ENCODE measurements around the gene RPS27. TPM values are rescaled to one million over a fixed set of nuclear protein-coding genes. Genes with fewer than 3 reads are reported as not detected.

RPS27 gene
- total and polyA plus RNA-seq, 2 of the 13 experiments (the other 11 are each of a cell fraction or from before 2014, with no cell fraction given): 3,737 to 9,964 TPM

GRCh38 chr1:153946622-153947241, 43.8 kb upstream of the RPS27 start, which contains the start of gene DENND4B (continued):
- no peak for TF ChIP-seq MTERF4 (CRISPR knock-in tag; IDR thresholded peaks at IDR 0.05)
- TF ChIP-seq UBTF (CRISPR knock-in tag; IDR thresholded peaks at IDR 0.05): no peak; the same call in 1 of the 2 replicates
- TF ChIP-seq LCORL (IDR thresholded peaks at IDR 0.05): no peak
- TF ChIP-seq LCORL (CRISPR knock-in tag; IDR thresholded peaks at IDR 0.05): peak; percentile 77
- TF ChIP-seq ZNF652 (CRISPR knock-in tag; IDR thresholded peaks at IDR 0.05; ENCODE audit: borderline replicate concordance, low read depth): no peak
- TF ChIP-seq REXO4 (CRISPR knock-in tag; IDR thresholded peaks at IDR 0.05; ENCODE audit: borderline replicate concordance): no peak
- peak; percentile 41 for TF ChIP-seq FOSL2 (CRISPR knock-in tag; IDR thresholded peaks at IDR 0.05)
- no peak for TF ChIP-seq SAFB2 (CRISPR knock-in tag; IDR thresholded peaks at IDR 0.05; ENCODE audit: borderline replicate concordance, low read depth)
- no peak for TF ChIP-seq KMT2B (CRISPR knock-in tag; IDR thresholded peaks at IDR 0.05)
- peak; percentile 65; the same call in 1 of the 2 replicates for TF ChIP-seq MYC (CRISPR knock-in tag; IDR thresholded peaks at IDR 0.05; ENCODE audit: borderline replicate concordance)
- TF ChIP-seq ZNF18 (CRISPR knock-in tag; IDR thresholded peaks at IDR 0.05; ENCODE audit: insufficient replicate concordance): no peak
- no peak for TF ChIP-seq TERF1 (CRISPR knock-in tag; IDR thresholded peaks at IDR 0.05)
- no peak for TF ChIP-seq FOXP4 (CRISPR knock-in tag; IDR thresholded peaks at IDR 0.05)
- TF ChIP-seq GATAD1 (CRISPR knock-in tag; IDR thresholded peaks at IDR 0.05): peak; percentile 82
- no peak for TF ChIP-seq ZMAT3 (CRISPR knock-in tag; conservative IDR thresholded peaks at IDR 0.05)
- peak in 1 of 2 experiments; percentile 14; a peak in 1 of 4 replicates for TF ChIP-seq ATF4 (CRISPR knock-in tag; IDR thresholded peaks at IDR 0.05)
